ENCODE results near the gene FRMD6.

DNA sequence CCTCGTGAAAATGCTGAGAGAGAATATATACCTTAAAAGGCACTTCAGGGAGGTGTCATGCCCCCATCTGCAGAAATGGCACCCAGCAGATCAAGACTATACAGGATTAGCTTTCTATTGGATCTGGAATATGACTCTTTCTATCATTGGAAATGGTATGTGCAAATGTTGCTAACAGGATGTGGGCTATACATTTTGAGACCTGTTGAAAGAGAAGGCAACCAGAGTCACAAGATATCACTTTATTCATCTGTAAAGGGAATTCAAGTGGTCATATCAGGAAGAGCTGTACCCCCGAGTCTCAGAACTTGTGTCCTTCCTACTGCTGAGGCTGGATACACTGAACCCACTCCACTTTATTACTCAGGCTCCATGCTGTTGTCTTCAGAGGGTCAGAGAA, 46.1 kb upstream of the FRMD6 start:
- TF ChIP-seq POLR2A (IDR thresholded peaks at IDR 0.05; ENCODE audit: low read depth) (no peak), CTCF (IDR thresholded peaks at IDR 0.05) (no peak), POLR2AphosphoS5 (IDR thresholded peaks at IDR 0.05) (no peak)

All from esophagus muscularis mucosa (tissue), 3 donors.